Stimulated activated CD4-positive, alpha-beta T cell treated with anti-CD3 and anti-CD28 coated beads, Interleukin-4, amount 100 ng/mL, for 4 hours (primary cell): ENCODE data around the gene ZC3H15.

Source experiments
- DNase-seq, 2 experiments: peaks; one replicate each; pipeline ENCODE4 v3.0.0-alpha.2; 2020

The ZC3H15 gene

GRCh38 chr2:186544255-186544675 is 58.2 kb downstream of the ZC3H15 start:
- no peak for DNase-seq

DNA sequence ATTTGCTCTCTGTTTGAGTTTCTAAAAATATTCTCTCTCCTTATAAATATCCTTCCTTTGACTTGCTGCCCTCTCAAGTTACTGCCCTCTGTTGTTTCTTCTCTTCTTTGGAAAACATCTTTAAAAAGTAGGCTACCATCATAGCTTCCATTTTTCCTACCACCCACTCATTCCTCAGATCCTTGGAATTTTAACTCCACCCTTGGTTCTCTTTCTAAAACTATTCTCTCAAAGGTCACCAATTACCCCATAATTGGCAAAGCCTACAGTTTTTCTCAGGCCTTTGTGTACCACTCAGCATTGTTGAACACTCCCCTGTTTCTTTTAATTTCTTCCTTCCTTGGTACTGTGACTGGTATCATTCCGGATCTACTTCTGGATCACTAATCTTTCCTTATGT is 60.8 kb downstream of the ZC3H15 start:
- DNase-seq: no peak

DNA sequence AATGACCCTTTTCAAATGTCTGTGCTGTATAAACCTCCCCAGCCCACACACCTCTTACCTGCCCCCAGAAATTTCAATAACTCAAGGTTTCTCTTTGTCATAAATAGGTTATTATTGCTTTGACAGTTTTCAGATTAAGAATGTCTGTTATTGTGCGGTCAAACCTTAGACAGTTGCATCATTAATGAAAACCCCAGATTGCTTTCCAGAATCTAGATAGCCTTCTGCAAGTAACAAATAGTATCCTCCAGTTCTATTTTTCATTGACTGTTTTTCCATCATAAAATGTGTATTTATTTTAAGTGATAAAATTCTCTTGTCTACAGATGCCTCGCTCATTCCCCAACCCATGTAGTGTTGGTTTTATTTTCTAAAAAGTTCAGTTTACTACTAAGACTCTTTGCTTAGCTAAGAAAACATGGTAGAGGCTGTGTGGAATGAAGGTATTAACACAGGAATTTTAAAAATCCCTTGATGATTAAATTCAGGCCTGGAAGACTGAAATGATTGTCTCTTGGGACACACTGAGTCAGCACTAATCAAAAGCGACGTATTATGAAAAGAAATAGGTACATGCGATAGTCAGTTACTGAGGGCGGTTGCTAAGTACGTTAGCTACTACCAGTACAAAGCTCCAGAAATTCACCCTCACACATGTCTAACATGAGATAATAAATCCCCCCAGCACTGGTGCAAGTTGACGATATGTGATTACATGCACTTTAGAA is 65.4 kb downstream of the ZC3H15 start:
- no peak for DNase-seq

DNA sequence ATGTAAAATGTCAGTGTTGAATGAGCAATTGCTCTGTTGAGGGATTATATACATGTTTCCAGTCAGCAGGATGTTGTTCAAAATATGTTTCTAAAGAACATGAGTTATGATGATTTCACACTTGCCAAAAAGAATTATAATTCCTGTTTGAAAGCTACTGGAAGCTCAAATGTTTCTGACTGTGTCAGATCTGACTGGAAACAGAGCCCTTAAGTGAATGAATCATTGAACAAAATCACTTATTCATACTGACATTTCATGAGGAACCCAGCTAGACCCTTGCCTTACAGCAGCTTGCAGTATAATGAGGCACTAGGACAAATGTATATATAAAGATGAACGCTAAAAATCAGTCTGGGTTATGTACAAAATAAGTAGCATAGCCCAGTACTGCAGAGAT is 68.4 kb downstream of the ZC3H15 start:
- no peak for DNase-seq

DNA sequence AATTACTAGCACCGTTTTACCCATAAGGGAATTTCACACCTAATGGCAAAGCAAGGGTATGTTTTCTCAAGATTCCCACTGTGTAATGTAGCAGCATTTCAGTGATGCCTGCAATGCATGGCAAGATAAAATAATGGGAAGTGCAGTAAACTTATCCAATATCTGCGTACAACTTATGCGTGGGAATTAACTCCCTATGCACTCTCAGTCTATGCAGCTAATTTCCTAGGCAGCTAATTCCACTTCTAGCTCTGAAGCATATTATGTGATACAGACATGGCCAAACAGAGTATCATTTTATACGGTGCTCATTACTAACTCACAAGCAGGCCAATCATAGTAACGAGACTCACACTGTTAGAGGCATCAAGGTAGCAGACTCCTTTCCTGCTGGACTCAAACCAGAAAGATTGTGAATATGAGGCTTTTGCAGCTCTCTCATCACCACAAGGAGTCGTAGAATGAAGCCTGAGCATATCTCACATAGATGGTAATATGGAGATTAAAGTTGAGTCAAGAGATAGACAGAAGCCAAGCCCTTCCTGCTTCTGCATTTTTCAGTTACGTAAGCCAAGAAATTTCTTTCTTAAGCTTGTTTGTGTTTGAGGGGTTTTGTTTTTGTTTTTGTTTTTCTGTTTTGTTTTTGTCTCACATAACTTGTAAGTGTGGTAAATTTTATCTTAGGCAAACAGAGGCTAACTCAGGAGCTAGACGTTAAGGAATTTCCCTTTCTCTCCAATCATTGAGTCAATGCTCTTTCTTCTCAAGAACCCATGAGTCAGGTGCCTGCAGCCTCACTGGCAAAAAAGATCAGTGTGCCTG is 69.0 kb downstream of the ZC3H15 start:
- DNase-seq: no peak

- DNase-seq: no peak
Measured at GRCh38 chr2:186558512-186559276, 72.6 kb downstream of the ZC3H15 start.
